CD4-positive, alpha-beta T cell treated with Interleukin-6 for 4 hours (primary cell): ENCODE measurements around the gene SLC2A6.
A peak's percentile ranks its signal among the peaks of the same experiment; 100 is the strongest.

Source experiments
- DNase-seq: peaks from one replicate; pipeline ENCODE4 v3.0.0-alpha.2; 2020; ENCODE audit warnings: mixed read lengths

The SLC2A6 gene

GRCh38 chr9:133433351-133433843, 45.5 kb downstream of the SLC2A6 start:
- no peak for DNase-seq

GRCh38 chr9:133430244-133430643, 48.7 kb downstream of the SLC2A6 start:
- DNase-seq: no peak

GRCh38 chr9:133429641-133430161, 49.2 kb downstream of the SLC2A6 start:
- peak; percentile 24 for DNase-seq

GRCh38 chr9:133429214-133429613, 49.7 kb downstream of the SLC2A6 start:
- DNase-seq: no peak

- no peak for DNase-seq
These were observed 50.2 kb downstream of the SLC2A6 start for GRCh38 chr9:133428617-133429101.

- DNase-seq: no peak
These were observed 51.1 kb downstream of the SLC2A6 start for GRCh38 chr9:133427658-133428348.

GRCh38 chr9:133426011-133426410, 52.9 kb downstream of the SLC2A6 start:
- DNase-seq: no peak

GRCh38 chr9:133425049-133425632, 53.8 kb downstream of the SLC2A6 start:
- no peak for DNase-seq

- no peak for DNase-seq
These were observed 54.7 kb downstream of the SLC2A6 start for GRCh38 chr9:133424187-133424586.

GRCh38 chr9:133423216-133423615, 55.7 kb downstream of the SLC2A6 start:
- DNase-seq: no peak

- DNase-seq: no peak
These were observed 57.0 kb downstream of the SLC2A6 start, which contains the start of gene ADAMTS13 for GRCh38 chr9:133421615-133422542. ADAMTS13 (plus strand) TSS chr9:133422367; CDS start chr9:133422444, 77 bp downstream.
